GM18909 (cell line): ENCODE measurements around the gene ARFGEF2.
A peak's percentile ranks its signal among the peaks of the same experiment; 100 is the strongest.

ENCODE experiments used
- ATAC-seq: cut with Tn5 transposase; IDR thresholded peaks from one replicate; pipeline ENCODE4 v1.9.1; 2021; ENCODE audit warnings: mild to moderate bottlenecking; ENCODE audit not compliant: unreplicated experiment, poor library complexity

ARFGEF2 gene

GRCh38 chr20:48898896-48899530 is 22.5 kb upstream of the ARFGEF2 start:
- ATAC-seq: no peak

- no peak for ATAC-seq
Measured at GRCh38 chr20:48899881-48900280, 21.6 kb upstream of the ARFGEF2 start.

GRCh38 chr20:48901326-48901725 is 20.2 kb upstream of the ARFGEF2 start:
- no peak for ATAC-seq

GRCh38 chr20:48903705-48904104 is 17.8 kb upstream of the ARFGEF2 start:
- ATAC-seq: no peak

- no peak for ATAC-seq
Measured at GRCh38 chr20:48904566-48905296, 16.8 kb upstream of the ARFGEF2 start.

DNA sequence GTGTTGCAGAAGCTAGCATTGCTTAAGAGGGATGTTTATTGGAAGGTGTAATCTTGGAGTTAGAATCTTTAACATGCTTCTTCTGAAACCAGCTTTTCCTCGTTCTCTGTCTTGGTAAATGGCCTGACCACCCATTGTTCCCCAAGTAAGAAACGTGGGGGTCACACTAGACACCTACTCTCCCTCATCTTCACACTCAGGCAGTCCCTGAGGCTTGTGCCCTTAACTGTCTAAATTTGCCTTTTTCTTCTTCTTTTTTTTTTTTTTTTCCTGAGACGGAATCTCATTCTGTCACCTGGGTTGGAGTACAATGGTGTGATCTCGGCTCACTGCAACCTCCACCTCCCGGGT is 16.2 kb upstream of the ARFGEF2 start:
- ATAC-seq: no peak

DNA sequence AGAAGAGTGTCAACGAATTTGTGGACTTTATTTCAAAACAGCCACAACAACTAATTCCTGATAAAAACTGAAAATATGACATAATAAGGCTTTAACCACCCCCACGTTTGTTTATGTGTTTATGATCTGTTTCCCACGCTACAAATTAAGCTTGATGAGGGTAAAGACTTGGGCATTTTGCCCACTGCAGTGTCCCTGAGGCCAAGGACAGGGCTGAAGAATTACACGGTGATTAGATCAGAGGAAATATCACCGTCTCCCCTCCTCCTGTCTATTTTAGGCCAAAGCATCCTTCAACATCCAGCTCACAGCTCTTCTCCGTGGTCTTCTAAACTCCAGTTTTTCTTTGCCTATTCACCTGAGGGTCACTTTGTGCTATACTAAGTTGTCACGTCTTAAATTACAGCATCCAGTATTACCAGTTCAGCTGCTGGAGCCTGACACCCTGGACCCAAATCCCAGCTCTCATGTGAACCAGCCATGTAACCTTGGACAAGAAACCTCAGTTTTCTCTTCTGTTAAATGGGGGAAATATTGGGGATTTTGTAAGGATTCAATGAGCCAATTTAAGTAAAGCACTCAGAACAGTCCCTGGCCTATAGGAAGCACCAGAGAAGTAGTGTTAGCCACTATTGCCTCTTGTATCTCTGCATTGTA is 15.2 kb upstream of the ARFGEF2 start:
- ATAC-seq: no peak

DNA sequence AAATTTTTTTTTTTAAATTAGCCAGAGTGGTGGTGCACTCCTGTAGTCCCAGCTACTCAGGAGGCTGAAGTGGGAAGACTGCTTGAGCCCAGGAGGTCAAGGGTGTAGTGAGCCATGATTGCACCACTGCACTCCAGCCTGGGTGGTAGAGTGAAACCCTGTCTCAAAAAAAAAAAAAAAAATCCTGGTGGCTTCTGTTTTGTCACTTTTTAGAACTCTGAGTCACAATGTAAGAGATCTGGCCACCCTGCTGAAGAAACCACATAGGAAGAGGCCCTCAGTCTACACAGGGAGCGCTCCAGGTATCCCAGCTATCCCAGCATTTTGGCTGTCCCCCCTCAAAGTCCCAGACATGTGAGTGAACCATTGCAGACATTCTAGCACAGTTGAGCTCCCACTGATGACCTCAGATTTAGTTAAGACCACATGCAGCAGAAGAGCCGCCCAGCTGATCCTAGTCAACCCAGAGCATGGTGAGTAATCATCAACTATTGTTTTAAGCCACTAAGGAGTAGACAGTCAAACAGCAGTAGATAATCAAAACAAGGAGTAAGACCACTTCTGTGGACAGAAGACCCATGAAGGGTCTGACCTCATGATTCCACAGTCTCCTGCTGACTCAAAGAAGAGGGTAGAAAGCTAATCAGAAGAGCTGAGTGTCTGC is 12.7 kb upstream of the ARFGEF2 start:
- ATAC-seq: no peak

DNA sequence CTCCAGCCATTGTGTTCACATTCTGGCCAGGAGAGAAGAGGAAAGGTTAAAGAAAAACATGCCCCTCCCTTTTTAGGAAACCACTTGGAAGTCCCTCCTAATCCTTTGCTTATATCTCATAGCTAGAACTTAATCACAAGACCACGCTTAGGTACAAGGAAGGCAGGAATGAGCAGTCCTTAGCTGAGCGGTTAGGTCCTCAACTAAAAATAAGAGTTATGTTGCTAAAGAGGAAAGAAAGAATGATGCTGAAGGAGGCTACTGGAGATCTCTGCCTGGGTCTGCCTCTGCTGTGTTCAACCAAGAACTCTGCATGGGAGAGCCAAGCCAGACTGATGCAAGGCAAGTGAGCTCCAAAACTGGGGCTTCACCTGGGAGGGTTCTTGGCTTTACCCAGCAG is 11.6 kb upstream of the ARFGEF2 start:
- no peak for ATAC-seq

- no peak for ATAC-seq
Measured at GRCh38 chr20:48910347-48910781, 11.1 kb upstream of the ARFGEF2 start.

DNA sequence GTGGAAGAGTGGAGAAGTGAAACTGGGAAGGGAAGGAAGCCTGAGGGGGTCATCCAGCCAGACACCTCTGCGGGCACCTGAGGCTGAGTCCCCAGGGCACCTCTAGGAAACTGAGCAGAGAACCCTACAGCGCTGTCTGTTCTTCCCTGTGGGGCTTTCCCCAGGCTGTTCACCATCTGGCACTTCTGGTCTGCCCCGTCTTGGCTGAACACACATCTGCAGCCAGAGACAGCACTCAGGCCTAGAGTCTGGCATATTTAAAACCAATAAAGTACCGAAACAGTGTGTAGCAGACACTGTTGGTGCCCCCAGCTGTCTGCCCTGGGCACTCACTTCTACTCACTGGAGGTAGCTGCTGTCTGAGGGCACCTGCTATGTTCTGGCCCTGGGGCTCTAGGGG is 9.4 kb upstream of the ARFGEF2 start:
- ATAC-seq: peak; percentile 86

DNA sequence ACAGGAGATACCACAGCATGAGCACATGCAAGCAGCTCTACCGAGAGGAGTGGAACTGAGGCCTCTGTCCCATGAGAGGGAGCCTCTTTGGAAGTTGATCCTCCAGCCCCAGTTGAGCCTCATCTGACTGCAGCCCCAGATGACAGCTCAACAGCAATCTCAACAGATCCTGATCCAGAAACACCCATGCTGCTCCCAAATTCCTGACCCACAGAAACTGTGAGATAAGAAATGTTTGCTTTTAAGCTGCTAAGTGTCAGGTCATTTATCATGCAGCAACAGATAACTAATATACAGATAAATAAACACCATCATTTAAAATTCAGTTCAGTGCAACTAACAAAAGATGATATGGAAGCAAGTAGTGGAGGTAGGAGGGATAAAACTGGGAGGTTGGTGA is 4.8 kb upstream of the ARFGEF2 start:
- no peak for ATAC-seq

DNA sequence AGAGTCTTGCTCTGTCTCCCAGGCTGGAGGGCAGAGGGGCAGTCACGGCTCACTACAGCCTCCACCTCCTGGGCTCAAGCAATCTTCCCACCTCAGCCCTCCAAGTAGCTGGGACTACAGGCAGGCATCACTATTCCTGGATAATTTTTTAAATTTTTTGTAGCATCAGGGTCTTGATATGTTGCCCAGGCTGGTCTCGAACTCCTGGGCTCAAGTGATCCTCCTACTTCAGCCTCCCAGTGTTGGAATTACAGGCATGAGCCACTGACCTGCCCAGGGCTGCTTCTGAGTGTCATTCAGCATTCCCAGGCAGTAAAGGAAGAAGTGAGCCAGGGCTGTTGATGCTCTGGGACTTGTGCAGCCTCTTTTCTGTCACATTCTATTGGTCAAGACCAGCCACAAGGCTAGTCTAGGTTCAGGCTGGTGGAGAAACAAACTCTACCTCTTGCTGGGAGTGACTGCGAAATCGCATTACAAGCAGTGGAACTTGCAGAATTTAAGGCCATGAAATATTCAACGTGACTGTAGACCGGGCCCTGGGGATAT is 2.1 kb upstream of the ARFGEF2 start:
- ATAC-seq: no peak

DNA sequence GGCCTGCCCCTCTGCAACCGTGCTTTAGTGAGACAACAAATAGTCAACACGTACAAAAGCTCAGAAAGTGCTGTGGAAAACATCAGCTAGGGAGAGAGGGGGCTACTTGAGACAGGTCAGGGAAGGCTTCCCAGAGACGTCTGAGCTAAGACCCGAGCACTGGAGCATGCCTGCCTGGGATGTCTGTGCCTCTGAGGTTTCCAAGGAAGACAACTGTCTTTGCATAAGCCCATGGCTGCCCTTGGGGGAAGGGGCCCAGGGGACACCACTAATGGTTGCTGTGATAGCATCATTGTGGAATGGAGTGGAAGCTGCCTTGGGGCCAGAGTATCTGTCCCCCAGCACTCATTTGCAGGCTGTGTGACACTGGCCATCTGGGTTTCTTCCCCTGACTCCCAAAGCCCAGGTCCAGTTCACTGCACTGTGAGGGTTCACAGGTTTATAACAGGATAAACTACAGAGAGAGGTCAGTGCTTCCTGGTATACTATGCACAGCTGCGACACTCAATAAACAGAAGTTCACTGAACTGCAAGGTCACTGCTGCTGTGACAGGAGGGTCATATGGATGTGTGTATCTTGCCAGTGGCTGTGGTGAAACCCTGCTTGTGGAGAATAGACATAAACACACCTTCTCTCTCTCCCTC is 1.5 kb upstream of the ARFGEF2 start:
- ATAC-seq: no peak

- ATAC-seq: no peak
Measured at GRCh38 chr20:48920527-48921167, 864 bp upstream of the ARFGEF2 start.

- peak; percentile 45 for ATAC-seq
Measured at GRCh38 chr20:48921883-48922820, 641 bp downstream of the ARFGEF2 start.

DNA sequence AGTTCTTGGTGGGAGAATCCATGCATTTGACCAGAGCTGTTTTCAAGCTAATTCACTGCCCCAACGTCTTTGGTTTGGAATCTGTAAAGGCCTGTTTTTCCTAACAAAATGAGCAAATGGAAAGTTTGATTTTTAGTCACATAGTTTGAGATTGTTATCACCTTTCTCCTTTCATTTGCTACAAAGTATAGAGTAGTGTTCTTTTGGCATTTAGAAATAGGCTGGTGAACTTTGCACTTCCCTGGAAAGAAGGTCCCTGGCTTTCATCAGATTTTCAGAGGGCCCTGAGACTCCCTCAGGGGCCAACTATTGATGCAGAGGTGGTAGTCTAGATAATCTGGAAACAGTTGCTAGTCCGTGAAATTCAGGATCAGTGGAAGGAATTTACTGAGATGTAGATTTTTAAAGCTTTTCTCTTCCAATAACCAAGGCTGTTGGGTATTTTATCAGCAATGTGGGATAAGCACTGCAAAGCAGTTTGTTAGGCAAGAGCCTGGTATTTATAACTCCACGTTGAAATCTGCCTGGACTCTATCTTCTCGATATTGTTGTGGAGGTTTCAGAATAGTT is 1.7 kb downstream of the ARFGEF2 start:
- no peak for ATAC-seq

DNA sequence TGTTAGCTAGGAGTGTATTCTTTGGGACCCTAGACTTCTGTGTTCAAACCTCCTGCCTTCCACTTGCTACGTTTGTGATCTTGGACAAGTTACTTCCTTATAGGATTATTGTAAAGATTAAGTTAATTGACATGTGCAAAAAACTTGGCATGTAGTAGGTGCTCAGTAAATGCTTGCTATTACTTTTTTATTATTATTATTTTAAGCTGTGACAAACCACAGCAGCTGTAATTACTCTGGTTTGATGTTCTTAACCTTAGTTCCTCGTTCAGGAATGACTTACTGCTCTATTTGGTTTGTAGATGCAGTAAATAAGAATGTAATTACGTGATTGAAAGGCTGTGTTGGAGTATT is 3.2 kb downstream of the ARFGEF2 start:
- ATAC-seq: no peak

- no peak for ATAC-seq
Measured at GRCh38 chr20:48926267-48926666, 4.8 kb downstream of the ARFGEF2 start.
